Neural cell (in vitro differentiated cells): ENCODE results near the gene BRD3OS.

ENCODE experiments used
- EP300 ChIP-seq: fragments of 450-650 bp; conservative IDR thresholded peaks from 2 replicates; pipeline ENCODE4 v1.6.1; 2014; ENCODE audit warnings: antibody characterized with exemption, mild to moderate bottlenecking, moderate library complexity; ENCODE audit not compliant: poor library complexity, severe bottlenecking
- EZH2 ChIP-seq: fragments of 200-600, 300-800 bp; shearing (Covaris generic), sonication (generic); IDR thresholded peaks from 2 replicates; pipeline ENCODE4 v1.6.1; 2014; ENCODE audit warnings: antibody characterized with exemption, low read length, borderline replicate concordance, mild to moderate bottlenecking; ENCODE audit not compliant: insufficient read depth, poor library complexity, severe bottlenecking
- MXI1 ChIP-seq: fragments of 450-650 bp; conservative IDR thresholded peaks from 2 replicates; pipeline ENCODE4 v1.6.1; 2014; ENCODE audit warnings: antibody characterized with exemption, mild to moderate bottlenecking; ENCODE audit not compliant: poor library complexity, severe bottlenecking
- POLR2AphosphoS5 ChIP-seq: IDR thresholded peaks from 2 replicates; pipeline ENCODE4 v1.6.1; 2012
- TAF1 ChIP-seq: IDR thresholded peaks from 2 replicates; pipeline ENCODE4 v1.6.1; 2012; ENCODE audit warnings: low read depth
- TF ChIP-seq, protein P1 (sequence below): fragments of 450-650 bp; IDR thresholded peaks from 2 replicates; pipeline ENCODE4 v1.5.1; 2014; ENCODE audit warnings: antibody characterized with exemption, mild to moderate bottlenecking, moderate library complexity; ENCODE audit not compliant: poor library complexity, severe bottlenecking

DNA sequence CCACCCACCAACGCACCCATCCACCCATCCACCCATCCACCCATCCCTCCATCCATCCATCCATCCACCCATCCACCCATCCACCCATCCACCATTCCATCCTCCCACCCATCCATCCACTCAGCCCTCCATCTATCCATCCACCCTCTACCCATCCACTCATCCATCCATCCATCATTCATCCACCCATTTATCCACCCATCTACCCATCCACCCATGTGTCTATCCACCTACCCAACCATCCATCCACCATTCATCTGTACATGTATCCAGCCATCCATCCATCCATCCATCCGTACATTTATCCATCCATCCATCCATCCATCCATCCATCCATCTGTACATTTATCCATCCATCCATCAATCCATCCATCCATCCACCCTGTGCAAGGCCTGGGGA, 22.0 kb upstream of the BRD3OS start:
- TF ChIP-seq EP300 (no peak), POLR2AphosphoS5 (no peak), MXI1 (no peak), EZH2 (no peak), TAF1 (no peak)
- TF ChIP-seq, protein P1, sequence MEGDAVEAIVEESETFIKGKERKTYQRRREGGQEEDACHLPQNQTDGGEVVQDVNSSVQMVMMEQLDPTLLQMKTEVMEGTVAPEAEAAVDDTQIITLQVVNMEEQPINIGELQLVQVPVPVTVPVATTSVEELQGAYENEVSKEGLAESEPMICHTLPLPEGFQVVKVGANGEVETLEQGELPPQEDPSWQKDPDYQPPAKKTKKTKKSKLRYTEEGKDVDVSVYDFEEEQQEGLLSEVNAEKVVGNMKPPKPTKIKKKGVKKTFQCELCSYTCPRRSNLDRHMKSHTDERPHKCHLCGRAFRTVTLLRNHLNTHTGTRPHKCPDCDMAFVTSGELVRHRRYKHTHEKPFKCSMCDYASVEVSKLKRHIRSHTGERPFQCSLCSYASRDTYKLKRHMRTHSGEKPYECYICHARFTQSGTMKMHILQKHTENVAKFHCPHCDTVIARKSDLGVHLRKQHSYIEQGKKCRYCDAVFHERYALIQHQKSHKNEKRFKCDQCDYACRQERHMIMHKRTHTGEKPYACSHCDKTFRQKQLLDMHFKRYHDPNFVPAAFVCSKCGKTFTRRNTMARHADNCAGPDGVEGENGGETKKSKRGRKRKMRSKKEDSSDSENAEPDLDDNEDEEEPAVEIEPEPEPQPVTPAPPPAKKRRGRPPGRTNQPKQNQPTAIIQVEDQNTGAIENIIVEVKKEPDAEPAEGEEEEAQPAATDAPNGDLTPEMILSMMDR = no peak
